ENCODE data around the gene SMIM32. TPM values are rescaled to one million over a fixed set of nuclear protein-coding genes. Genes with fewer than 3 reads are reported as not detected.

SMIM32 gene
- total and polyA plus RNA-seq, 7 experiments from 2014 or later, result not detected

DNA sequence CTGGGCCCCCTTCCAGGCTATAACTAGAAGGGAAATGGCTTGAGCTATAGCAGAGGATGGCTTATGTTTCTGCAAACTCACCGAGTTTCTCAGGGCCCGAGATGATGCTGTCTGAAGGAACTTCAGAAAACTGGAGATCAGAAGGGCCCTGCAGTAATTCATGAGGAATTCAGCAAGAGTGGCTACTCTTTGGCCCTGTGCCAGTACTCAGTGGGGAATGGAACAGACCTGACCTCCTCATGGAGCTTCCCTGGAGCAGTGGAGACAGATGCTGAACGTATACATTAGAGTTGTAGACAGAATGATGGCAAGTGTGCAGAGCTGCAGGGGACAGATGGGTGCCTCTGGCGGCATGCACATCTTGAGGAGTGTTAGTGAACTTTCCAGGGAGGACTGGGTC lies 17.3 kb upstream of the SMIM32 start:
- Histone ChIP-seq H3K27me3 (ENCODE audit: control insufficient read depth in 2 of 2, insufficient read depth in 2 of 2, low read length in 2 of 2) (no peaks in the 10 kb centered on the region), H3K4me3 (ENCODE audit: low read length) (no peak overlapping the region), H3K27ac (ENCODE audit: low read depth, low read length) (no peak overlapping the region), H3K9me3 (ENCODE audit: control insufficient read depth in 2 of 3, low read length in 3 of 3) (no peaks in the 10 kb centered on the region), H3K36me3 (ENCODE audit: control insufficient read depth in 2 of 3, insufficient read depth in 3 of 3, low read length in 3 of 3) (no peaks in the 10 kb centered on the region), H3K4me1 (ENCODE audit: control insufficient read depth in 2 of 2, insufficient read depth in 2 of 2, low read length in 2 of 2) (no peaks in the 10 kb centered on the region)
- DNase-seq (no peak), ATAC-seq (no peak)
- no peaks in the 10 kb centered on the region for H3K9me3 Mint-ChIP-seq
- intact Hi-C loops (cut with micrococcal nuclease), result no loop called here
- H3K36me3 Mint-ChIP-seq, result no peaks in the 10 kb centered on the region
- ChIA-PET CTCF (no interaction called here), POLR2A (no interaction called here)
- H3K4me3 Mint-ChIP-seq, result no peak overlapping the region
- peaks cover 2 to 35% (median 17%) of the 10 kb centered on the region in 5 donors for H3K27me3 Mint-ChIP-seq
- H3K27ac Mint-ChIP-seq, result no peak overlapping the region
- no peaks in the 10 kb centered on the region for H3K4me1 Mint-ChIP-seq

- CTCF ChIA-PET, result no interaction called here
Observed at GRCh38 chr5:136209346-136209910, 16.5 kb upstream of the SMIM32 start.

DNA sequence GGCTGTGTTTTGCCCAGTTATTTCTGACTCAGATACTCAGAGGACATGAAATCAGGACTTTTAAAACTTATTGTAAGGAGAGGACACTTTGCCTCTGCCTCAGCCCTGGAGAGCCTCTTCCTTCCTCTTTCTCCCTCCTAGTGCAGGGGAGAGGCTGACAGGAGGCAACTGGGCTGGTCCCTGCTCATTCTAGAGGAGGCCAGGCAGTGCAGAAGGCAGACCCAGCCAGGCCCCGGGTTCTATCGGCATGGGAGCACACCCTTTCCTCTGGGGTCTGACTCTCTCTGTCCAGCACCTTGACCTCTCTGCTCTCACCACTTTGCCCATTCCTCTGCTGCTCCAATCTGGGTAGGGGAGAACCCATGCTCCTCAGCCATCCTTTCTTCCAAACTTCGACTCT lies 16.0 kb upstream of the SMIM32 start:
- Mint-ChIP-seq H3K36me3 (no peaks in the 10 kb centered on the region), H3K27me3 (peaks cover 5 to 32% (median 16%) of the 10 kb centered on the region in 5 donors), H3K4me1 (no peaks in the 10 kb centered on the region), H3K4me3 (no peak overlapping the region), H3K9me3 (peaks cover 0 to 5% (median 0%) of the 10 kb centered on the region in 11 donors), H3K27ac (no peak overlapping the region)
- no peak for DNase-seq
- H3K27ac ChIP-seq (ENCODE audit: low read depth, low read length), result no peak overlapping the region
- ATAC-seq, result no peak
- POLR2A ChIA-PET, result no interaction called here
- no peaks in the 10 kb centered on the region for H3K9me3 ChIP-seq (ENCODE audit: control insufficient read depth in 2 of 3, low read length in 3 of 3)
- H3K27me3 ChIP-seq (ENCODE audit: control insufficient read depth in 2 of 2, insufficient read depth in 2 of 2, low read length in 2 of 2), result no peaks in the 10 kb centered on the region
- CTCF ChIA-PET, result no interaction called here
- H3K4me3 ChIP-seq (ENCODE audit: low read length), result no peak overlapping the region
- no peaks in the 10 kb centered on the region for H3K36me3 ChIP-seq (ENCODE audit: control insufficient read depth in 2 of 3, insufficient read depth in 3 of 3, low read length in 3 of 3)
- no peaks in the 10 kb centered on the region for H3K4me1 ChIP-seq (ENCODE audit: control insufficient read depth in 2 of 2, insufficient read depth in 2 of 2, low read length in 2 of 2)
- intact Hi-C loops (cut with micrococcal nuclease), result no loop called here

More at GRCh38 chr5:136209346-136209910, 16.5 kb upstream of the SMIM32 start:
- no peaks in the 10 kb centered on the region for H3K36me3 ChIP-seq (ENCODE audit: control insufficient read depth in 2 of 3, insufficient read depth in 3 of 3, low read length in 3 of 3)
- intact Hi-C loops (cut with micrococcal nuclease), result no loop called here
- no peaks in the 10 kb centered on the region for H3K9me3 ChIP-seq (ENCODE audit: control insufficient read depth in 2 of 3, low read length in 3 of 3)
- Mint-ChIP-seq H3K36me3 (no peaks in the 10 kb centered on the region), H3K9me3 (peaks cover 0 to 3% (median 0%) of the 10 kb centered on the region in 11 donors), H3K4me1 (no peaks in the 10 kb centered on the region), H3K27me3 (peaks cover 2 to 32% (median 17%) of the 10 kb centered on the region in 5 donors), H3K27ac (no peak overlapping the region), H3K4me3 (no peak overlapping the region)
- H3K27me3 ChIP-seq (ENCODE audit: control insufficient read depth in 2 of 2, insufficient read depth in 2 of 2, low read length in 2 of 2), result no peaks in the 10 kb centered on the region
- POLR2A ChIA-PET, result no interaction called here
- no peaks in the 10 kb centered on the region for H3K4me1 ChIP-seq (ENCODE audit: control insufficient read depth in 2 of 2, insufficient read depth in 2 of 2, low read length in 2 of 2)
- no peak overlapping the region for H3K27ac ChIP-seq (ENCODE audit: low read depth, low read length)
- ATAC-seq (no peak), DNase-seq (no peak)
- no peak overlapping the region for H3K4me3 ChIP-seq (ENCODE audit: low read length)

DNA sequence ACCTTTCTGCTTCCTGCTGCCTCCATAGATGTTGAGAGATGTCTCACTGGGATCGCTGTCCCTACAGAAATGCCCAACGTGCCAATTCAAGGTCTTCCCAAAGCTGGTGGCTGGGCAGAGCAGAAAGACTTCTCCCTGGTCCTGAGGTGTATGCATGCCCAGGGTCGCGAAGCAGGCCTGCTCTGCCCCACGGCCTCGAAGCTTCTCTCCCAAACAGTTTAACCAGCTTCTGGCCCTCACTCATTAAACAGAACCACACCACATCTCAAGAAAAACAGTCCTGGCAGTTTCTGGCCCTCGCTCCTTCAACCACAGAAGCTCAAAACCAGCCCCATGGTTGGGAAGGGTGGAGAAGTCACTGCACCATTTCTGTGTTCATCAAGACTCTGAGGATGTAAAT lies 14.7 kb upstream of the SMIM32 start:
- ChIA-PET CTCF (no interaction called here), POLR2A (no interaction called here)
- Mint-ChIP-seq H3K27ac (no peak overlapping the region), H3K4me1 (no peaks in the 10 kb centered on the region), H3K27me3 (peaks cover 10 to 35% (median 16%) of the 10 kb centered on the region in 5 donors), H3K36me3 (no peaks in the 10 kb centered on the region), H3K9me3 (peaks cover 0 to 5% (median 0%) of the 10 kb centered on the region in 11 donors), H3K4me3 (no peak overlapping the region)
- no peak for DNase-seq
- Histone ChIP-seq H3K27me3 (ENCODE audit: control insufficient read depth in 2 of 2, insufficient read depth in 2 of 2, low read length in 2 of 2) (no peaks in the 10 kb centered on the region), H3K27ac (ENCODE audit: low read depth, low read length) (no peak overlapping the region), H3K4me3 (ENCODE audit: low read length) (no peak overlapping the region), H3K36me3 (ENCODE audit: control insufficient read depth in 2 of 3, insufficient read depth in 3 of 3, low read length in 3 of 3) (no peaks in the 10 kb centered on the region), H3K9me3 (ENCODE audit: control insufficient read depth in 2 of 3, low read length in 3 of 3) (no peaks in the 10 kb centered on the region), H3K4me1 (ENCODE audit: control insufficient read depth in 2 of 2, insufficient read depth in 2 of 2, low read length in 2 of 2) (no peaks in the 10 kb centered on the region)
- no peak for ATAC-seq
- intact Hi-C loops (cut with micrococcal nuclease), result no loop called here

- intact Hi-C loops (cut with micrococcal nuclease), result no loop called here
- ChIA-PET CTCF (no interaction called here), POLR2A (no interaction called here)
- Histone ChIP-seq H3K27me3 (ENCODE audit: control insufficient read depth in 2 of 2, insufficient read depth in 2 of 2, low read length in 2 of 2) (no peaks in the 10 kb centered on the region), H3K27ac (ENCODE audit: low read depth, low read length) (no peak overlapping the region), H3K4me1 (ENCODE audit: control insufficient read depth in 2 of 2, insufficient read depth in 2 of 2, low read length in 2 of 2) (no peaks in the 10 kb centered on the region), H3K4me3 (ENCODE audit: low read length) (no peak overlapping the region), H3K36me3 (ENCODE audit: control insufficient read depth in 2 of 3, insufficient read depth in 3 of 3, low read length in 3 of 3) (no peaks in the 10 kb centered on the region), H3K9me3 (ENCODE audit: control insufficient read depth in 2 of 3, low read length in 3 of 3) (no peaks in the 10 kb centered on the region)
- Mint-ChIP-seq H3K4me1 (no peaks in the 10 kb centered on the region), H3K9me3 (peaks cover 0 to 5% (median 0%) of the 10 kb centered on the region in 11 donors), H3K36me3 (no peaks in the 10 kb centered on the region), H3K27ac (no peak overlapping the region), H3K27me3 (peaks cover 10 to 33% (median 18%) of the 10 kb centered on the region in 5 donors), H3K4me3 (no peak overlapping the region)
- ATAC-seq (no peak), DNase-seq (no peak)
Observed at GRCh38 chr5:136206361-136206760, 13.4 kb upstream of the SMIM32 start.

- Histone ChIP-seq H3K4me1 (ENCODE audit: control insufficient read depth in 2 of 2, insufficient read depth in 2 of 2, low read length in 2 of 2) (no peaks in the 10 kb centered on the region), H3K27ac (ENCODE audit: low read depth, low read length) (no peak overlapping the region), H3K9me3 (ENCODE audit: control insufficient read depth in 2 of 3, low read length in 3 of 3) (no peaks in the 10 kb centered on the region), H3K36me3 (ENCODE audit: control insufficient read depth in 2 of 3, insufficient read depth in 3 of 3, low read length in 3 of 3) (no peaks in the 10 kb centered on the region), H3K4me3 (ENCODE audit: low read length) (no peak overlapping the region), H3K27me3 (ENCODE audit: control insufficient read depth in 2 of 2, insufficient read depth in 2 of 2, low read length in 2 of 2) (no peaks in the 10 kb centered on the region)
- intact Hi-C loops (cut with micrococcal nuclease), result no loop called here
- Mint-ChIP-seq H3K36me3 (no peaks in the 10 kb centered on the region), H3K27me3 (peaks cover 7 to 31% (median 19%) of the 10 kb centered on the region in 5 donors), H3K27ac (no peak overlapping the region), H3K9me3 (peaks cover 0 to 5% (median 0%) of the 10 kb centered on the region in 11 donors), H3K4me3 (no peak overlapping the region), H3K4me1 (no peaks in the 10 kb centered on the region)
- no peak for DNase-seq
- CTCF ChIA-PET, result no interaction called here
- POLR2A ChIA-PET, result no interaction called here
- no peak for ATAC-seq
Observed at GRCh38 chr5:136205941-136206340, 13.0 kb upstream of the SMIM32 start.

DNA sequence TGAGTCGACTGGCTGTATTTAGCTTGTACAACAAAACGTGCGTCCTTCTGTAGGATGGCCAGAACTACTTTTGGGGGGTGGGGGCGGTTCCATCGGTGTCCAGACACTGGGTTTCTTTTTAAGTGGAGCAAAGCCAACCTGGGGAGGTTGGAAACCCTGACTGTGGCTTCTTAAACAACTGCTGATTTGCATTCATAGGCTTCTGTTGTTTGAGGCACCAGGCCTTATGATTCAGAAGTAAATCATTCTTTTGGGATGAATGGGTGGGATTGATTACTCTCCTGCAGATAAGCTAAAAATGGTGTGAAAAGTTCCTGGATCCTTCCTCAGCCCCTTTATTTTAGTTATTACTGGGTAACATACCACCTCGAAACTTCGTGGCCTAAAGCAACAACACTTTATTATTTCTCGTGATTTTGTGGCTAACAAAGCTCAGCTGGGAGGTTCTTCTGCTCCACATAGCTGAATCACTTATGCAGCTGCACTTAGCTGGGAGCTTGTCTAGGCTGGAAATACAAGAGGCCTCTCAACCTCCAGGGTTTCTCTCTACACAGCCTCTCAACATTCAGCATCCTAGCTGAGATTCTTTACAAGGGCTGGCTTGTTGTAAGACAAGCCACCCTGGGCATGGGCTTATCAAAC lies 12.2 kb upstream of the SMIM32 start:
- Histone ChIP-seq H3K36me3 (ENCODE audit: control insufficient read depth in 2 of 3, insufficient read depth in 3 of 3, low read length in 3 of 3) (no peaks in the 10 kb centered on the region), H3K27ac (ENCODE audit: low read depth, low read length) (no peak overlapping the region), H3K4me1 (ENCODE audit: control insufficient read depth in 2 of 2, insufficient read depth in 2 of 2, low read length in 2 of 2) (no peaks in the 10 kb centered on the region), H3K9me3 (ENCODE audit: control insufficient read depth in 2 of 3, low read length in 3 of 3) (no peaks in the 10 kb centered on the region), H3K4me3 (ENCODE audit: low read length) (no peak overlapping the region), H3K27me3 (ENCODE audit: control insufficient read depth in 2 of 2, insufficient read depth in 2 of 2, low read length in 2 of 2) (no peaks in the 10 kb centered on the region)
- H3K27me3 Mint-ChIP-seq, result peaks cover 4 to 30% (median 20%) of the 10 kb centered on the region in 5 donors
- H3K9me3 Mint-ChIP-seq, result peaks cover 0 to 5% (median 0%) of the 10 kb centered on the region in 11 donors
- CTCF ChIA-PET, result no interaction called here
- H3K4me1 Mint-ChIP-seq, result no peaks in the 10 kb centered on the region
- no peak overlapping the region for H3K4me3 Mint-ChIP-seq
- H3K36me3 Mint-ChIP-seq, result no peaks in the 10 kb centered on the region
- no peak overlapping the region for H3K27ac Mint-ChIP-seq
- intact Hi-C loops (cut with micrococcal nuclease), result no loop called here
- POLR2A ChIA-PET, result no interaction called here
- no peak for ATAC-seq
- DNase-seq, result no peak

All from naive thymus-derived CD4-positive, alpha-beta T cell (primary cell).